HG03095 (cell line): ENCODE results near the gene PACS2.
A peak's percentile ranks its signal among the peaks of the same experiment; 100 is the strongest.
"Not testable (repeated sequence)": the region's sequence is repeated elsewhere in the genome, so short reads cannot be mapped to it uniquely, and the experiment has no call there.

Source experiments
- ATAC-seq: cut with Tn5 transposase; IDR thresholded peaks from one replicate; pipeline ENCODE4 v1.9.1; 2021; ENCODE audit warnings: moderate library complexity; ENCODE audit not compliant: unreplicated experiment

PACS2 gene

GRCh38 chr14:105314287-105315200 is at the start of gene PACS2:
PACS2 (plus strand) TSS chr14:105314748; CDS start chr14:105314919, 171 bp downstream.
- ATAC-seq, result peak; percentile 52

GRCh38 chr14:105267820-105268548 is 46.6 kb upstream of the PACS2 start:
- ATAC-seq, result no peak

- ATAC-seq, result no peak
Observed at GRCh38 chr14:105268736-105269354, 45.7 kb upstream of the PACS2 start.

GRCh38 chr14:105269405-105269804 is 45.1 kb upstream of the PACS2 start:
- ATAC-seq, result no peak

GRCh38 chr14:105271224-105271890 is 43.2 kb upstream of the PACS2 start:
- ATAC-seq, result no peak

GRCh38 chr14:105272623-105273022 is 41.9 kb upstream of the PACS2 start:
- no peak for ATAC-seq

- no peak for ATAC-seq
Observed at GRCh38 chr14:105273062-105273461, 41.5 kb upstream of the PACS2 start.

- ATAC-seq, result no peak
Observed at GRCh38 chr14:105274637-105275036, 39.9 kb upstream of the PACS2 start.

GRCh38 chr14:105275267-105275946 is 39.1 kb upstream of the PACS2 start:
- no peak for ATAC-seq

- not testable (repeated sequence) for ATAC-seq
Observed at GRCh38 chr14:105277448-105277847, 37.1 kb upstream of the PACS2 start.

GRCh38 chr14:105279642-105280361 is 34.7 kb upstream of the PACS2 start:
- ATAC-seq, result no peak

- no peak for ATAC-seq
Observed at GRCh38 chr14:105280525-105280924, 34.0 kb upstream of the PACS2 start.

GRCh38 chr14:105281371-105282097 is 33.0 kb upstream of the PACS2 start:
- no peak for ATAC-seq

GRCh38 chr14:105282098-105282725 is 32.3 kb upstream of the PACS2 start:
- ATAC-seq, result no peak

GRCh38 chr14:105283028-105283427 is 31.5 kb upstream of the PACS2 start:
- ATAC-seq, result no peak

- no peak for ATAC-seq
Observed at GRCh38 chr14:105283899-105284298, 30.6 kb upstream of the PACS2 start.

GRCh38 chr14:105285174-105285573 is 29.4 kb upstream of the PACS2 start:
- ATAC-seq, result no peak

- no peak for ATAC-seq
Observed at GRCh38 chr14:105286759-105287144, 27.8 kb upstream of the PACS2 start.
